ENCODE results near the gene NXT1.

Gene NXT1

DNA sequence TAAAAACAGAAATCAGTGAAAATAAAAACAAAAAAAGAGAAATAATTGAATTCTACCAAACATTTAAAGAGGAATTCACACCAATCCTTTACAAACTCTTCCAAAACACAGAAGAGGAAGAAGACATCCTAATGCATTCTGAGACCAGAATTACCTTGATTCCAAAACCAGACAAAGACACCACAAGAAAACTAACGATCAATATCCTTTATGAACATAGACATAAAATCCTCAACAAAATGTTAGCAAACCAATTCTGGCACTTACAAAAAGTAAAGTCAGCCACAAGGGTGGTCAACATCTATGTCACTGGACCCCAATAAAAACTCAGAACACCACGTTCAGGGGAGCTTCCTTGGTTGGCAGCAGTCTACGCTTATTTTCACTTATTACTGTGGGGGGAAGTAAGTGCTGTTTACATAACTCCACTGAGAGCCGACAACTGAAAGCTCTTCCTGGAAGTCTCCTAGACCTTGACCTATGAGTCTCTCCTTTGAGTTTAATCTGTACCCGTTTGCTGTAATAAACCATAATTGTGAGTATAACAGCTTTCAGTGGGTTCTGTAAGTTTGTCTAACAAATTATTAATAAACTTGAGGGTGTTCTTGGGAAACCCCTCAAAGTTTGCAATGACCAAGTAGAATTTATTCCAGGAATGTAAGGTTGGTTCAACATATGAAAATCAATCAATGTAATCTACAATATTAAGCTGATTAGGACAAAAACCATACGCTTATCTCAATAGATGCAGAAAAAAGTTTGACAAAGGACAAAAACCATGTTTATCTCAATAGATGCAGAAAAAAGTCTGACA, 35.9 kb downstream of the NXT1 start:
- H3K27ac ChIP-seq (ENCODE audit: low read depth in 2 of 2, low read length in 2 of 2), result no peak overlapping the region
- H3K36me3 ChIP-seq (ENCODE audit: control insufficient read depth in 2 of 2, insufficient read depth in 2 of 2, low read length in 2 of 2), result peaks cover 6 to 13% of the 10 kb centered on the region in 2 donors
- H3K9me3 ChIP-seq (ENCODE audit: control insufficient read depth in 2 of 2, low read length in 2 of 2), result no peaks in the 10 kb centered on the region
- no peak overlapping the region for H3K9ac ChIP-seq (ENCODE audit: low read depth in 1 of 2, low read length in 2 of 2)
- H3K27me3 ChIP-seq (ENCODE audit: control insufficient read depth in 2 of 2, insufficient read depth in 2 of 2, low read length in 2 of 2), result no peaks in the 10 kb centered on the region
- H3K4me3 ChIP-seq (ENCODE audit: low read length in 2 of 2), result no peak overlapping the region
- H3K4me1 ChIP-seq (ENCODE audit: control insufficient read depth in 2 of 2, insufficient read depth in 2 of 2, low read length in 2 of 2), result no peaks in the 10 kb centered on the region

DNA sequence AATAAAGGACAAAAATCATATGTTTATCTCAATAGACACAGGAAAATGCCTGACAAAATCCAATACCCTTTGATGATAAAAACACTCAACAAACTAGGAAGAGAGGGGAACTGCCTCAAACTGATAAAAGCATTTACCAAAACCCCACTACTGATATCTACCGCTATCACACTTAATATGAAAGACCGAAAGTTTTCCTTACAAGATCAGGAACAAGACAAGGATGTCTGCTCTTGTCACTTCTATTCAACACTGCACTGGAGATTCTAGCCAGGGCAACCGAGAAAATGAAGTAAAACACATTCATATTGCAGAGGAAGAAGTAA, 36.5 kb downstream of the NXT1 start:
- Histone ChIP-seq H3K9me3 (ENCODE audit: control insufficient read depth in 2 of 2, low read length in 2 of 2) (no peaks in the 10 kb centered on the region), H3K27ac (ENCODE audit: low read depth in 2 of 2, low read length in 2 of 2) (no peak overlapping the region), H3K9ac (ENCODE audit: low read depth in 1 of 2, low read length in 2 of 2) (no peak overlapping the region), H3K4me3 (ENCODE audit: low read length in 2 of 2) (no peak overlapping the region), H3K27me3 (ENCODE audit: control insufficient read depth in 2 of 2, insufficient read depth in 2 of 2, low read length in 2 of 2) (no peaks in the 10 kb centered on the region), H3K36me3 (ENCODE audit: control insufficient read depth in 2 of 2, insufficient read depth in 2 of 2, low read length in 2 of 2) (peaks cover 11 to 13% of the 10 kb centered on the region in 2 donors), H3K4me1 (ENCODE audit: control insufficient read depth in 2 of 2, insufficient read depth in 2 of 2, low read length in 2 of 2) (no peaks in the 10 kb centered on the region)

DNA sequence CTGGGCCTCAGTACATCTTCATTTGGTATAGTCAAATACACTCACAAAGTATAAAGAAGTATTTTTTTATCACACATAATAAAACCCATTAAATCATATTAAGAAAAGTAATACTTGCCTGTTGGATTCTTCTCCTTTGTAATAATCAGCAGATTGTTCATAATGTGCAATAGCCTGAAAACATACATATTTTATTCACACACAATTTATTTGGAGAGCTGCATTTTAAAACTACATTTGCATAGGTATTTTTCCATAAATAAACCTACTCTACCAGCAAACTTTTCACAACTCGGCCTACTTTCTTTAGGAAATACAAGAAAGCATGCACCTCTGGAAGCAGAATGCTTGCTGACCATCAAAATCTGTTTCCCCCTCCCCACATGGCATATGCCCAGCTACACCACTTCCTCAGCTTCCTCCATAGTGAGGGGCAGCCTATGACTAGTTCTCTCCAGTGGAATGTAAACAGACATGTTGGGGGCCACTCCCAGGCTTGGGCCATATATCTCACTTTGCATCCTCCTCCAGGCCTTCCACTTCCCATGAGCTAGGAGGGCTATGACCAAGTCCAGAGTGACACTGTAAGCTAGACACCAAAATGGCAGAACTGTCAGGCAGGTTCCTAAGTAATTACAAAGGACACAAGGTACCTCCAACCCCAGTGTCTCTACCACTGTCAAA, 39.6 kb downstream of the NXT1 start:
- H3K36me3 ChIP-seq (ENCODE audit: control insufficient read depth in 2 of 2, insufficient read depth in 2 of 2, low read length in 2 of 2), result peaks cover 29 to 34% of the 10 kb centered on the region in 2 donors

DNA sequence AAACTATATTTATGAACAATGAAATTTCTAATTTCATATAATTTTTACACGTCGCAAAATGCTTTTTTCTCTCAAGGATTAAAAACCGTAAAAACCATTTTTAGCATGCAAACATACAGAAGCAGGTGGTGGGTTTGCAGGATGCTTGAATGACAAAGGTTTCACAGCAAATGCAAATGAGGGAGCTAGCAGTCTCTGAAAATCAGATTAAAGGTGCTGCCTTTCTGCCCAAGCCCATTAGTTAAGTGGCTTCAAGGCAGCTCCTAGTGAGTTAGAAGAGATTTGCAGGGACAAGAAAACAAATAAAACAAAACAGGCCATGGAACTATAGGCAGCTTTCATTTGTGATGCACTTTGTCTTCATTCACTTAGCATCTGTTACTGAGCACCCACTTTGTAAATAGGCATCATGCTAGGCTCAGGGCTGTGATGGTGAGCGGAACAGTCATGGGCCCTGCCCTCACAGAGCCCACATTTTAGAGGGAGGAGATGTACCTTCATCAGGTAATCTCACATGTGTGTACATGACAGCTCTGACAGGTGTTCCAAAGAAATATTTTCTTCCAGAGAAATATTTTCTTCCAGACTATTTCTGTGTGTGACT, 41.2 kb downstream of the NXT1 start:
- Histone ChIP-seq H3K9ac (ENCODE audit: low read depth in 1 of 2, low read length in 2 of 2) (no peak overlapping the region), H3K9me3 (ENCODE audit: control insufficient read depth in 2 of 2, low read length in 2 of 2) (no peaks in the 10 kb centered on the region), H3K4me1 (ENCODE audit: control insufficient read depth in 2 of 2, insufficient read depth in 2 of 2, low read length in 2 of 2) (no peaks in the 10 kb centered on the region), H3K36me3 (ENCODE audit: control insufficient read depth in 2 of 2, insufficient read depth in 2 of 2, low read length in 2 of 2) (peaks cover 29 to 34% of the 10 kb centered on the region in 2 donors), H3K4me3 (ENCODE audit: low read length in 2 of 2) (no peak overlapping the region), H3K27ac (ENCODE audit: low read depth in 2 of 2, low read length in 2 of 2) (no peak overlapping the region), H3K27me3 (ENCODE audit: control insufficient read depth in 2 of 2, insufficient read depth in 2 of 2, low read length in 2 of 2) (no peaks in the 10 kb centered on the region)

More for the DNA sequence above, 39.6 kb downstream of the NXT1 start:
- Histone ChIP-seq H3K27me3 (ENCODE audit: control insufficient read depth in 2 of 2, insufficient read depth in 2 of 2, low read length in 2 of 2) (no peaks in the 10 kb centered on the region), H3K9me3 (ENCODE audit: control insufficient read depth in 2 of 2, low read length in 2 of 2) (no peaks in the 10 kb centered on the region), H3K27ac (ENCODE audit: low read depth in 2 of 2, low read length in 2 of 2) (no peak overlapping the region), H3K9ac (ENCODE audit: low read depth in 1 of 2, low read length in 2 of 2) (no peak overlapping the region), H3K4me1 (ENCODE audit: control insufficient read depth in 2 of 2, insufficient read depth in 2 of 2, low read length in 2 of 2) (no peaks in the 10 kb centered on the region), H3K4me3 (ENCODE audit: low read length in 2 of 2) (no peak overlapping the region)

DNA sequence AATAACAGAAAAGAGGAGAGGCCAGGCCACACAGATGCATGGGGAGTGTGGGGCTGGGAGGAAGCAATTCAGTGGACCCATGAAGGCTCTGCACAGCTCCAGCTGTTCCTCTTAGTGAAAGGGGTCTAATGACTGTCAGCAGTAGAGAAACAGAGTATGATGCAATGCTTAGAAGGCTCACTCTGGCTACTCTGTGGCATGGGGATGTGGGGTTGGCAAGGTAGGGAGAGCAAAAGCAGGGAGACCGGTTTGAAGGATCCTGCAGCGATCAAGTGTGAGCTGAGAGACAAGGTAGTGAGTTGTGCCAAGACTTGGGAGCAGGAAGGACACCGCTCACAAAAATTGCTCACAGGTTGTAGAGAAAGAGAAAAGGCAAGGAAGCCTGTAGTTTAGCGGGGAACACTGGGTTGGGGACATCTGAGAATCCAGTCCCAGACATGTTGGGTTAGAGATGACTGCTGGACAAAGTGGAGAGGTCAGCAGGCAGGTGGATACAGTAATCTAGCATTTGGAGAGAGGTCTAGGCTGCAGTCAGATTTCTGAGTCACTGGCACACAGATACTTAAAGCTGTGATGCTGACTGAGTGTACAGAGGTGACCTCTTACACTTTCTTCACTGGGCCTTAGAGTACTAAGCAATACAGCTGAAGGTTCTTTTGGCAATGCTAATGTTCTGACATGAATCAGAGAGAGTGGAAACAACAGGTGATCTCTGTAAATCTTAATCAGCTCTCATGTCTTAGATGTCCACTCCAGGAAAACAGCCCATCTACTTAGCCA, 43.6 kb downstream of the NXT1 start:
- Histone ChIP-seq H3K4me3 (ENCODE audit: low read length in 2 of 2) (no peak overlapping the region), H3K27ac (ENCODE audit: low read depth in 2 of 2, low read length in 2 of 2) (no peak overlapping the region), H3K9me3 (ENCODE audit: control insufficient read depth in 2 of 2, low read length in 2 of 2) (no peaks in the 10 kb centered on the region), H3K27me3 (ENCODE audit: control insufficient read depth in 2 of 2, insufficient read depth in 2 of 2, low read length in 2 of 2) (no peaks in the 10 kb centered on the region), H3K36me3 (ENCODE audit: control insufficient read depth in 2 of 2, insufficient read depth in 2 of 2, low read length in 2 of 2) (peaks cover 29 to 33% of the 10 kb centered on the region in 2 donors), H3K4me1 (ENCODE audit: control insufficient read depth in 2 of 2, insufficient read depth in 2 of 2, low read length in 2 of 2) (no peaks in the 10 kb centered on the region), H3K9ac (ENCODE audit: low read depth in 1 of 2, low read length in 2 of 2) (no peak overlapping the region)

DNA sequence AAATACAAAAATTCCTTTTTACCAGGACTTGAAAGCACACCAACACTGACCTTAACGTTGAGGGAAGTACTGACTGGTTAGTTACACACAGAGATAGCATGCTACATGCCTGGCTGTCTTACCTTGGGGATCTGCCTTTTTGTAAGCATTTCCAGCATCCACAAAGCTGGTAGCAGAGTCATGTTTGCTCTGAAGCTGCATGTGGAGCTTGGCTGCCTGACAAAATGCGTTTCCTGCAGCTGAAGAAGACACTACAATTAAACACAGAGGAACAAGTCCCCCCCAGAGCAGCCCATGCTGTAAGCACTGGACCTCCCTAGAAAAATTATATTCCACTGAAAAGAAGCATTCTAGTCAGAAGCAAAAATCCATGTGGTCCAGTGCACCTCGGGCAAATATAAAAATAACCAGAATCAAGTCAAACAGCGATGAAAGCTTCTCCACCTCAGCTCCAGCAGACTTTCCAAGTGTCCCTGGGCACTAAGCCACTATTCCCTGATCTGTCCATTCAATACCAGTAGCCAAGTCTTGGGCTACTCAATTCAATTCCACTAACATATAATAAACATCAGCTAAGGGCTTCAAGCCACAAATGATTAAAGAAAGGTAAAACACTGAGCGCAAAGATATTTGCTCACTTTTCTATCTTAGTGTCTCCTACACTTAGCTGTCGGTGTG, 46.5 kb downstream of the NXT1 start:
- Histone ChIP-seq H3K27ac (ENCODE audit: low read depth in 2 of 2, low read length in 2 of 2) (no peak overlapping the region), H3K9ac (ENCODE audit: low read depth in 1 of 2, low read length in 2 of 2) (no peak overlapping the region), H3K4me1 (ENCODE audit: control insufficient read depth in 2 of 2, insufficient read depth in 2 of 2, low read length in 2 of 2) (no peaks in the 10 kb centered on the region), H3K27me3 (ENCODE audit: control insufficient read depth in 2 of 2, insufficient read depth in 2 of 2, low read length in 2 of 2) (no peaks in the 10 kb centered on the region), H3K36me3 (ENCODE audit: control insufficient read depth in 2 of 2, insufficient read depth in 2 of 2, low read length in 2 of 2) (peaks cover 25 to 27% of the 10 kb centered on the region in 2 donors), H3K9me3 (ENCODE audit: control insufficient read depth in 2 of 2, low read length in 2 of 2) (no peaks in the 10 kb centered on the region), H3K4me3 (ENCODE audit: low read length in 2 of 2) (no peak overlapping the region)

DNA sequence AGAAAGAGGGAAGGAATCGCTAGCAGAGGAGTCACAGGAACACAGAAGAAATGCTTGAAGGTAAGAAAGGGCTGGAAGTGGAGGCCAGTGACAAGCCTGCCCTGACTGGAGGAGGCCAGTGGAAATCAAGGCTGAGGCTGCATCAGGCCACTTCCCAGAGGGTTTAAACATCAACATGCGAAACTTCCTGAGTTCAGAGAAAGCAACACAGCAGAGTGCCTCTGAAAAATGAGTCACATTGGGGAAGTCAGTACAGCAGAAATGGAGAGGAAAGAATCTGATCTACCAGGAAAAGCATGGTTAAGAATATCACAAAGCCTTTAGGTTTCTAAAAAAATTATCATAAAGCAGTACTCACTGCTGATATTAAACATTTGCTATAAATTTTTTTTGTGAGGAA, 47.4 kb downstream of the NXT1 start:
- Histone ChIP-seq H3K27ac (ENCODE audit: low read depth in 2 of 2, low read length in 2 of 2) (no peak overlapping the region), H3K27me3 (ENCODE audit: control insufficient read depth in 2 of 2, insufficient read depth in 2 of 2, low read length in 2 of 2) (no peaks in the 10 kb centered on the region), H3K4me3 (ENCODE audit: low read length in 2 of 2) (no peak overlapping the region), H3K9me3 (ENCODE audit: control insufficient read depth in 2 of 2, low read length in 2 of 2) (no peaks in the 10 kb centered on the region), H3K9ac (ENCODE audit: low read depth in 1 of 2, low read length in 2 of 2) (no peak overlapping the region), H3K36me3 (ENCODE audit: control insufficient read depth in 2 of 2, insufficient read depth in 2 of 2, low read length in 2 of 2) (peaks cover 25% of the 10 kb centered on the region in 2 donors), H3K4me1 (ENCODE audit: control insufficient read depth in 2 of 2, insufficient read depth in 2 of 2, low read length in 2 of 2) (no peaks in the 10 kb centered on the region)

DNA sequence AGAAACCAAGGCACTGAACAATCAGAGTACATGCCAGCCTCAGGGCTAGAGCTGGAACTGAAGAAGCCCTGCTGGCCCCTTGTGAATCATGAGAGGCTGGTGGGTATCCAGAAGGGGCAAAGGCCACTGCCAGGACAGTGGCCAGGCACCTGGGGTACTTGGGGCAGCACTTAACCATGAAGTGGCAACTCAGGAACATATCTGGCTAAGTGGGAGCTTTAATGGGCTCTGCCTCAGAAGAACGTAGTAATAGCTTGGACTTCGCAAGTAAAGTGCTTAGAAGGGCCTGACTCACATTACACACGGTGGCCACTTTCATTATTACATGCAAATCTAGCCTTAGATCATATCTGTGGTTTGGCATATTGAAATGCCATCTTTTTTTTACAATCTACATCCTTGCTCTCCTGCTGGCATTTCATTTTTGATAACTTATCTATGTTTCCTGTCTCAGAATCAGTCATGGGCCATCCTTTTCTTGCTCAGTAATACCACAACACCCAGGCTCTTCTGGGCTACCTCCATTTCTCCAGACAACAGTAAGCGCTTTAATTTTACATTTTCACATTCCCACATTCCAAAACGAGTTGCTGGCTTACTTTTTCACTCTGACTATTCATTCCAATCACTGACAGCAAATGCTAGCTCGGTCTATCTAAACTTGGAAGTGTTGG, 49.1 kb downstream of the NXT1 start:
- H3K4me3 ChIP-seq (ENCODE audit: low read length in 2 of 2), result no peak overlapping the region
- H3K36me3 ChIP-seq (ENCODE audit: control insufficient read depth in 2 of 2, insufficient read depth in 2 of 2, low read length in 2 of 2), result peaks cover 8% of the 10 kb centered on the region in 2 donors
- H3K4me1 ChIP-seq (ENCODE audit: control insufficient read depth in 2 of 2, insufficient read depth in 2 of 2, low read length in 2 of 2), result no peaks in the 10 kb centered on the region
- no peaks in the 10 kb centered on the region for H3K27me3 ChIP-seq (ENCODE audit: control insufficient read depth in 2 of 2, insufficient read depth in 2 of 2, low read length in 2 of 2)
- no peaks in the 10 kb centered on the region for H3K9me3 ChIP-seq (ENCODE audit: control insufficient read depth in 2 of 2, low read length in 2 of 2)
- no peak overlapping the region for H3K9ac ChIP-seq (ENCODE audit: low read depth in 1 of 2, low read length in 2 of 2)
- H3K27ac ChIP-seq (ENCODE audit: low read depth in 2 of 2, low read length in 2 of 2), result no peak overlapping the region

DNA sequence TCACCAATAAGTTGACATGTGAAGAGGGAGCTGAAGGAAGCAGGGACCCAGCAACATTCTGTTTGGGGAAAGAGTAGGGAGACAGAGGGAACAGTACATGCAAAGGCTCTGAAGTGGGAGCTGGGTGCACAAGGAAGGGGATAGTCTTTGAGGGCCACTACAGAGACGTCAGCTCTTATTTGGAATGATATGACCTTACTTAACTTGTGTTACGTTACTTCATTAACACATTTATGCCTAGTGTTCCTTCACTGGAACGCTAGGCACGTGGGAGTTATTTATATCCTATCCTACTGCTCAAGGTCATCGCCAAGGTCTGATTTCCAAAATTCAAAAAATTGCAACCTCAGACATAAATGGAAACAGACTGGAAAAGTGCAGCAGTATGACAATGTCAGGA, 50.5 kb downstream of the NXT1 start:
- H3K4me1 ChIP-seq (ENCODE audit: control insufficient read depth in 2 of 2, insufficient read depth in 2 of 2, low read length in 2 of 2), result no peaks in the 10 kb centered on the region
- H3K4me3 ChIP-seq (ENCODE audit: low read length in 2 of 2), result no peak overlapping the region
- peaks cover 4% of the 10 kb centered on the region in 2 donors for H3K36me3 ChIP-seq (ENCODE audit: control insufficient read depth in 2 of 2, insufficient read depth in 2 of 2, low read length in 2 of 2)
- H3K27me3 ChIP-seq (ENCODE audit: control insufficient read depth in 2 of 2, insufficient read depth in 2 of 2, low read length in 2 of 2), result no peaks in the 10 kb centered on the region
- H3K27ac ChIP-seq (ENCODE audit: low read depth in 2 of 2, low read length in 2 of 2), result no peak overlapping the region
- H3K9ac ChIP-seq (ENCODE audit: low read depth in 1 of 2, low read length in 2 of 2), result no peak overlapping the region
- no peaks in the 10 kb centered on the region for H3K9me3 ChIP-seq (ENCODE audit: control insufficient read depth in 2 of 2, low read length in 2 of 2)

Measured in mucosa of rectum (tissue), 2 donors.